Measurements from ENCODE around the gene VEGFA.
A peak's percentile ranks its signal among the peaks of the same experiment; 100 is the strongest.

The VEGFA gene

DNA sequence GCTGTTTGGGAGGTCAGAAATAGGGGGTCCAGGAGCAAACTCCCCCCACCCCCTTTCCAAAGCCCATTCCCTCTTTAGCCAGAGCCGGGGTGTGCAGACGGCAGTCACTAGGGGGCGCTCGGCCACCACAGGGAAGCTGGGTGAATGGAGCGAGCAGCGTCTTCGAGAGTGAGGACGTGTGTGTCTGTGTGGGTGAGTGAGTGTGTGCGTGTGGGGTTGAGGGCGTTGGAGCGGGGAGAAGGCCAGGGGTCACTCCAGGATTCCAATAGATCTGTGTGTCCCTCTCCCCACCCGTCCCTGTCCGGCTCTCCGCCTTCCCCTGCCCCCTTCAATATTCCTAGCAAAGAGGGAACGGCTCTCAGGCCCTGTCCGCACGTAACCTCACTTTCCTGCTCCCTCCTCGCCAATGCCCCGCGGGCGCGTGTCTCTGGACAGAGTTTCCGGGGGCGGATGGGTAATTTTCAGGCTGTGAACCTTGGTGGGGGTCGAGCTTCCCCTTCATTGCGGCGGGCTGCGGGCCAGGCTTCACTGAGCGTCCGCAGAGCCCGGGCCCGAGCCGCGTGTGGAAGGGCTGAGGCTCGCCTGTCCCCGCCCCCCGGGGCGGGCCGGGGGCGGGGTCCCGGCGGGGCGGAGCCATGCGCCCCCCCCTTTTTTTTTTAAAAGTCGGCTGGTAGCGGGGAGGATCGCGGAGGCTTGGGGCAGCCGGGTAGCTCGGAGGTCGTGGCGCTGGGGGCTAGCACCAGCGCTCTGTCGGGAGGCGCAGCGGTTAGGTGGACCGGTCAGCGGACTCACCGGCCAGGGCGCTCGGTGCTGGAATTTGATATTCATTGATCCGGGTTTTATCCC, at the start of gene VEGFA:
TSS of gene VEGFA (plus strand) at position 686 of the 846 bp plus-strand sequence.
- DNase-seq (ENCODE audit: insufficient read length, low spot score) (peak; percentile 96), FAIRE-seq (no peak)
- peak; percentile 90 for TF ChIP-seq POLR2A (IDR thresholded peaks at IDR 0.05; ENCODE audit: low read depth, low read length)

GRCh38 chr6:43720999-43721398, 49.0 kb upstream of the VEGFA start:
- no peak for DNase-seq (ENCODE audit: insufficient read length, low spot score)
- TF ChIP-seq POLR2A (IDR thresholded peaks at IDR 0.05; ENCODE audit: low read depth, low read length) = no peak
- FAIRE-seq = no peak

DNA sequence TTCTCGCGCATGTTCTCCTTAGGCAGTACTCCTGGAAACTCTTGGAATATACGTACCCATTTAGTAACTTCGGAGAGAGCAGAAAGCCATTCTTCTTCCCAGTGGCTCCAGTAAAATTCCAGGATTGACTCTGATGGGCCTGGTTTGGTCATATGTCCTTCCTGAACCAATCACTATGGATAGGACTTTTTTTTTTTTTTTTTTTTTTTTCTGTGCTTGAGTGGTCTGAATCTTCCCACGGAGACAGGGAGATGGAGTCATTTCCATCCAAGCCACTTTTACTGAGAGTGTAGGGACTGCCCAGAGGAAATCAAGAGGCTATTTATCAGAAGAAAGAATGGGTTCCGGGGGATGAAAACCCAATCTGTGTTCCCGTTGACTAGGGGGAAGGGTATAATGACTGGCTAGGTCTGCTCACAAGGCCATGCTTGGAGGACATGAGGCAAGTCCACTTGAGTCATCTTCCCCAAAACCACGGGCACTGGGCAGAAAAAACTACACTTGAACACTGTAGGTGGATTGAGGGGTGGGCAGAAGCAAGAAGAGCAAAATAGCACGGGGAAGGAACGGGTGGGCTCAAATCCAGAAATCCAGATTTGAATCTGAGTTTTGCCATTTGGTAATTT, 47.0 kb upstream of the VEGFA start:
- TF ChIP-seq POLR2A (IDR thresholded peaks at IDR 0.05; ENCODE audit: low read depth, low read length) = no peak
- DNase-seq (ENCODE audit: insufficient read length, low spot score) = no peak
- no peak for FAIRE-seq

DNA sequence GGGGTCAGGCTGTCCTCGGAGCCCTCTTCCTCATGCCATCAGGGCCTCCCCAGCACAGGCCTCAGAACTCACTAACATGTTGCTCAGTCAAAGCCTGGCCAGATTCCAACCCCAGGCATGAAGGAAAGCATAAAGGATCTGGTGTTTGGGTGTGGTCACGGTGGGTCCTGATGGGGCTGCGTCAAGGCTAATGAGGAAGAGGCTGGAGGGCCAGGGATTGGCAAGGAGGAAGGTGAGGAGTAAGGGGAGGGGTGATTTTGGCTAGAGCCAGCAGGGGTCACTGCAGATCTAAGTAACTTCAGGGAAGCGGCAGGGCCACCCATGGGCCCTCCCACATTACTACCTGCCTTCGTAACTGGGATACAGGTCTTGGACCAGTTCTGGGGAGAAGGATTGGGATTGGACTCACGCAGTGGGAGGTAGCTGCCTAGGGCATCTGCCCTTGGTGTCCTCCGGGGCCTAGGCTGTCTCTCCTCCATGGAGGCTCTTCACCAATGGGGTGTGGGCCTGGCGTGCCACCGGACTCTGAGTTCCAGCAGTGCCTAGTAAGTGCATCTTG, 46.2 kb upstream of the VEGFA start:
- FAIRE-seq (no peak), DNase-seq (ENCODE audit: insufficient read length, low spot score) (peak; percentile 86)
- no peak for TF ChIP-seq POLR2A (IDR thresholded peaks at IDR 0.05; ENCODE audit: low read depth, low read length)

DNA sequence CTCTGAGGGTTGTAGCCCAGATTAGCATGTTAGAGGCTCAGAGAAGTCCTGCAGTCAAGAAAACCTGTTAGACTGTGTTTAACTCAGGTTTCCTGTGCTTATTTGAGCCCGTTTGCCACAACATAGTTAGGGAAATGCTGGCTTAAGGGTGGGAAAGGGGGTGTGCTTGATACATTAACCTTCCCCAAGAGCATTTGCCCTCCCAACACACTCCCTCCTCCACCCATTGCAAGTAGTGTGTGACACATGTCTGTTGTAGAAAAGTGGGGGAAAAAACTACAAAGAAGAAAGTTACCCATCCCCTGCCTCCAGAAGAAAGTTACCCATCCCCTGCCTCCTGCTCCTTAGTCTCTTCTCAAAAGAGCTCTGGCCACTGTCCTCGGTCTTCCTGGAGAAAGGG, 45.7 kb upstream of the VEGFA start:
- DNase-seq (ENCODE audit: insufficient read length, low spot score) (no peak), FAIRE-seq (no peak)
- no peak for TF ChIP-seq POLR2A (IDR thresholded peaks at IDR 0.05; ENCODE audit: low read depth, low read length)

DNA sequence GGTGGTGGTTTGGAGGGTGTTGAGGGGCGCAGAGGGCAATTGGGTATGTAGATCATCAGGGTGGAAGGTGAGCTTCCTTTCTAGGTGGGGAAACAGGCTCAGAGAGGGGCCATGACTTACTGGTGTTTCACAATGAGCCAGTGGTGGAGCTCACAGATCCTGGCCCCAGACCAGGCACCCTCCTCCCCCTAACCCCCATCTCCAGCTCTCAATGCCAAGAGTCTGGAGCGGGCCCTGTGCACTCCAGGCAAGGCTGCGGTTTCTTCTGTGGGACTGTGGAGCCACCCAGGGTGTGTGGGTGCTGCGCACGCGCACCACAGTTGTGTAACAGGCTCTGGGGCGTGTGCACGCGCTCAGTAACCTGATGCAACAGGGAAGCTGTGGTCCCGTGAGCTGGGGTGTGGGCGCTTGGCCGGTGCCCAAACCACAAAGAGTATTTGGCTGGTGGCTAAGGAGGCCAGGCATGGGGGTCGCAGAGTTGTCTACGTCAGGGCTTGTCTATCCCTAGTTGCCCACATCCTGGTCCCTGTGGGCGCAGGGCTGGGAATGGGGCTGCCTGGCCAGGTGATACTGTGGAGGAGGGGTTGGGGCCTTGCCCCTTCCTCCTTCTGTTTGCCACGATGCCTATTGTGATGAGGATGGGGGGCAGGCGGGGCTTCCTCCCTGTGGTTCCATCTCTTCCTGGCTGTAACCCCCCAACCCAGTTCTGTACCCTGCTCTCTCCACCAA, 44.9 kb upstream of the VEGFA start:
- DNase-seq (ENCODE audit: insufficient read length, low spot score) = peak; percentile 83
- FAIRE-seq = no peak
- TF ChIP-seq POLR2A (IDR thresholded peaks at IDR 0.05; ENCODE audit: low read depth, low read length) = no peak

DNA sequence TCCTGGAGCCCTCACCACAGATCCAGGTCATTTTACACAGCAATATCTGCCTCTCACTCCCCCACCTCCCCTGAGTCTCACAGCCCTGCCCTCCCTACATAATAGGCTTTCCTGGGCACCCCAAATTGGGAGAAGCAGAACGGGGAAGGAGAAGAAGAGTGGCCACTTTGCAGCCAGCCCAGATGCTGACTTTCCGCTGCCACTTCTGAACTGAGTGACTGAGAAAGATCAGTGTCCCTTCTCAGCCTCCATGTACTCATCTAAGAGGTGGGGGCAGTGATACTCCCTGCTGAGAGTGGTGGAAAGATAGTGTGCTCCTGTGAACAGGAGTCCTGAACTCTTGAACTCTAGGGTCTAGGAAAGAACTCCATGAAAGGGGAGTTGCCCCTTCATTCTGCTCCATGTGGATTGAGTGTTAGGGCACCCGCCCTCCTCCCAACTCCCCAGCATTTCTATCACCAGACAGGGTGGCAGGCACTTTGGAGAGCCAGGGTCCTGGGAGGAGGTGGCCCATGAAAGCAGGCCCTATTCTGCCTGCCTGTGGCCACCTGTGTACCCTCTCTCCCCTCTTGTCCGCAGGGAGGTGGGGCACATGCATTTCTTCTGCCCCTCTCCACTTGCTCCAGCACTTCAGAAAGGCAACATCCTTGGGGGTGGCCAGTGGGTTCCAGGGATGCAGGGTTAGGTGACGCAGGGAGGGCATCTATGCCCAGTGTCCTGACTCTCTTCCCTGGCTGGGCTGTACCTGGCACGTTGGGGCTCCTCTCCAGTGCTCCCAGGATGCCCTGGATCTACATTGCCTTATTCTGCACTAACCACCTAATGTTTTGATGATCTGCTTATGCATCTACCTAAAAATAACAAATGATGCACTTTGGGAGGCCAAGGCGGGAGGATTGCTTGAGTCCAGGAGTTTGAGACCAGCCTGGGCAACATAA, 44.1 kb upstream of the VEGFA start:
- no peak for TF ChIP-seq POLR2A (IDR thresholded peaks at IDR 0.05; ENCODE audit: low read depth, low read length)
- DNase-seq (ENCODE audit: insufficient read length, low spot score) = no peak
- no peak for FAIRE-seq

DNA sequence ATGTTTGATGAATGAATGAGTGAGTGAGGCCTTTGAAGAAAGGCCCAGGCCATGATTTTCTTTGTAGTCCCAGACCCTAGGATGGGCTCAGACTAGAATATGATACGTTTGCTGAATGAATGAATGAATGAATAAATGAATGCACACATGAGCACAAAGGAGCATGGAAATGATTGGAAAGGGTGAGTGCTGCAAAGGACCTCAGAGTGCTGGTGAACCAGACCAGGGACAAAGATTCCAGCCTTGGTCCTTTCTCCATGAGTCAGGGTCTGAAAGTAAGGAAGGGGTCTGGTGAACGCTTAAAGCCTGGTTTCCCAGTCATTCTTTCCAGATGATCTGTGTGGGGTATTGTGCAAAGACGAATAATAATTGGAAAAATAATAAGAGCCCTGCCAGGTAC, 42.4 kb upstream of the VEGFA start:
- no peak for TF ChIP-seq POLR2A (IDR thresholded peaks at IDR 0.05; ENCODE audit: low read depth, low read length)
- no peak for DNase-seq (ENCODE audit: insufficient read length, low spot score)
- no peak for FAIRE-seq

- TF ChIP-seq POLR2A (IDR thresholded peaks at IDR 0.05; ENCODE audit: low read depth, low read length) = no peak
- DNase-seq (ENCODE audit: insufficient read length, low spot score) (no peak), FAIRE-seq (no peak)
Observed at GRCh38 chr6:43728586-43728985, 41.4 kb upstream of the VEGFA start.

- TF ChIP-seq POLR2A (IDR thresholded peaks at IDR 0.05; ENCODE audit: low read depth, low read length) = no peak
- no peak for DNase-seq (ENCODE audit: insufficient read length, low spot score)
- FAIRE-seq = no peak
Observed at GRCh38 chr6:43729537-43729936, 40.5 kb upstream of the VEGFA start.

- no peak for FAIRE-seq
- no peak for TF ChIP-seq POLR2A (IDR thresholded peaks at IDR 0.05; ENCODE audit: low read depth, low read length)
- no peak for DNase-seq (ENCODE audit: insufficient read length, low spot score)
Observed at GRCh38 chr6:43730634-43731033, 39.4 kb upstream of the VEGFA start.

DNA sequence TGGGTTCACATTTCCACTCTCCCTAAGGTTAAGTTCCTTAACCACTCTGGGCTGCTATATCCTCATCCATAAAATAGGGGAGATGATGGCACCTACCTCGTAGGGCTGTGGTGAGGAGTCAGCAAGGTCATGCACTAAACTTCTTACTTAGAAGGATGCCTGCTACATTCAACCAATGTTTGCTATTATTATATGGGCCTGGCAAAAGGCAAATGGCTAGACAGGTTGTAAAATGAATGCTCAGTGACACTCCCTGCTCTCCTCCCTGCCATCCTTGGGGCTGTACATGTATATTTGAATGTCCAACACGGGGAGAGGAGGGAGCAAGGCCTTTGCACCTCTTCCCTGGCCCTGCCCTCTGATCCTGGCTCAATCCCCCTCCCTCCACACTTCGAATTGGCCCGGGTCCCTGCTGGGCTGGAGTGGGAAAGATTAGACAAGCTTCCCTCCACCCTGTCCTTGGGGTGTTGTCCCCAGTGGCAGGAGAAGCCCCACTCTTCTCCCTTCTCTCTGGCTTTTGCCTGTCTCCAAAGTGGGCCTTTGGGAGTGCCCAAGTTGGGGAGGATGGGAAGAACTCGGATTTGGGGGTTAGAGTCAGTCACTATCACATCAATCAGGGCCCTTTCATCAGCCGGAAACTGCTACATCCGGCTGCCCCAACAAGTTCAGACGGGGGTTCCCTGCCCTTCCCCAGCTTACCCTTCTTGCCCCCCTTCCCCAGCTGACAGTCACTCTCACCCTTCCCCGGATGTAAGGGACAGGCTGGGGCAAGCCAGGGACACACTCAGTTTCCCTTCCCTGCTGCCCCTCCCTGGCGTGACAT, 36.3 kb upstream of the VEGFA start:
- FAIRE-seq = no peak
- no peak for TF ChIP-seq POLR2A (IDR thresholded peaks at IDR 0.05; ENCODE audit: low read depth, low read length)
- no peak for DNase-seq (ENCODE audit: insufficient read length, low spot score)
